Ascending aorta (tissue), 2 donors: ENCODE results near the gene DGCR2. TPM values are rescaled to one million over a fixed set of nuclear protein-coding genes. Genes with fewer than 3 reads are reported as not detected.

Experiments
- DNase-seq, 2 donors: peaks; one replicate each; pipeline ENCODE4 v3.0.0-alpha.2; 2019; ENCODE audit warnings: low spot score in 2 of 2
- H3K27ac ChIP-seq, 2 donors: fragments of 200-600 bp; sonication (generic); one replicate each; pipeline ENCODE4 v1.5.1; 2016 to 2017; ENCODE audit warnings: mild to moderate bottlenecking in 1 of 2
- H3K27me3 ChIP-seq: fragments of 200-600 bp; sonication (generic); one replicate; pipeline ENCODE4 v1.5.1; 2017
- H3K36me3 ChIP-seq, 2 donors: fragments of 200-600 bp; sonication (generic); one replicate each; pipeline ENCODE4 v1.5.1; 2016
- H3K4me1 ChIP-seq, 2 donors: fragments of 200-600 bp; sonication (generic); one replicate each; pipeline ENCODE4 v1.5.1; 2016 to 2017; ENCODE audit warnings: mild to moderate bottlenecking in 1 of 2
- H3K4me3 ChIP-seq, 2 donors: fragments of 200-600 bp; sonication (generic); one replicate each; pipeline ENCODE4 v1.5.1; 2016 to 2017; ENCODE audit warnings: mild to moderate bottlenecking in 1 of 2
- H3K9me3 ChIP-seq, 2 donors: fragments of 200-600 bp; sonication (generic); one replicate each; pipeline ENCODE4 v1.5.1; 2016
- intact Hi-C: fragments of 100-400 bp; cut with DNase I; formaldehyde crosslinking; loops from one replicate; pipeline ENCODE4 v1.15.1; 2023
- total RNA-seq: library from RNA; depleted of rRNA; stranded (reverse); fragments of >200 nt; gene quantifications from one replicate; pipeline ENCODE4 v1.1.0, GENCODE V29; 2016
- TF ChIP-seq, protein P1 (sequence below), 3 experiments: fragments of 200-600 bp in 2 of 3; fragments of 450-650 bp in 1 of 3; sonication (generic) in 2 of 3; IDR thresholded peaks; one replicate each; pipeline ENCODE4 v1.5.1; 2016 to 2019; ENCODE audit warnings: antibody characterized with exemption in 3 of 3, mild to moderate bottlenecking in 1 of 3, moderate library complexity in 1 of 3

Gene DGCR2
- total RNA-seq, 1 donor from 2014 or later = 34.7 TPM

DNA sequence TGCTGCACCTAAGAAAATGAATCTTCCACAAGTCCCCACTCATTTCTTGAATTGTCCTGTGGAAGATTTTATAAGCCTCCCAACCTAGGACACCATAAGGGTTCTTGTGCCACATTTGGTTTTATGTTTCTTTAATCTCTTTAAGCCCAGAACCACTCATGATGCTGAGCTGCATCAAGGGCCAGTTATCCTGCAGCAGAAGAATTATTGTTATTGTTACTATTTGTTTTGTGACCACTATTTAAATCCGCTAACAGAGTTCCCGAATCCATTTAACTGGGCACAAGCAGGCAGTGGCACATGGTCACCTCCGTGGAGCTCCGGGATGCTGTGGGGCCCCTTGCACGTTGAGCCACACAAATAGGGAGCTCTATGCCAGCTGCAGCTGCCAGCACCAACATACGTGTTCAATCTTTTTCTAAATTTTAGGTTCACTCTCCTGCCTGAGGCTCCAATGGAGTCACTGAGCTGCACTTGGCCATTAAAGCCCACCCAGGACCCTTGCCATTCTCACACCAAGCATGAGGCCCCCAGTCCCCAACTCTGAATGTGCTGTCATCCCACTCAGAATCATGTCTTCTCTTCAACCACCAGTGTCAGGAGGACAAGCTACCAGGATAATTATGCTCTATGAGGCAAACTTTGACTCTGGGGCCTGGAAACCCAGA is 60.6 kb downstream of the DGCR2 start:
- H3K27ac ChIP-seq = no peak overlapping the region
- no peaks in the 10 kb centered on the region for H3K9me3 ChIP-seq
- no peak overlapping the region for H3K4me3 ChIP-seq
- DNase-seq = no peak
- TF ChIP-seq, protein P1, sequence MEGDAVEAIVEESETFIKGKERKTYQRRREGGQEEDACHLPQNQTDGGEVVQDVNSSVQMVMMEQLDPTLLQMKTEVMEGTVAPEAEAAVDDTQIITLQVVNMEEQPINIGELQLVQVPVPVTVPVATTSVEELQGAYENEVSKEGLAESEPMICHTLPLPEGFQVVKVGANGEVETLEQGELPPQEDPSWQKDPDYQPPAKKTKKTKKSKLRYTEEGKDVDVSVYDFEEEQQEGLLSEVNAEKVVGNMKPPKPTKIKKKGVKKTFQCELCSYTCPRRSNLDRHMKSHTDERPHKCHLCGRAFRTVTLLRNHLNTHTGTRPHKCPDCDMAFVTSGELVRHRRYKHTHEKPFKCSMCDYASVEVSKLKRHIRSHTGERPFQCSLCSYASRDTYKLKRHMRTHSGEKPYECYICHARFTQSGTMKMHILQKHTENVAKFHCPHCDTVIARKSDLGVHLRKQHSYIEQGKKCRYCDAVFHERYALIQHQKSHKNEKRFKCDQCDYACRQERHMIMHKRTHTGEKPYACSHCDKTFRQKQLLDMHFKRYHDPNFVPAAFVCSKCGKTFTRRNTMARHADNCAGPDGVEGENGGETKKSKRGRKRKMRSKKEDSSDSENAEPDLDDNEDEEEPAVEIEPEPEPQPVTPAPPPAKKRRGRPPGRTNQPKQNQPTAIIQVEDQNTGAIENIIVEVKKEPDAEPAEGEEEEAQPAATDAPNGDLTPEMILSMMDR (IDR thresholded peaks at IDR 0.05) = no peak
- peaks cover 84 to 97% of the 10 kb centered on the region in 2 donors for H3K36me3 ChIP-seq
- H3K4me1 ChIP-seq = no peaks in the 10 kb centered on the region
- intact Hi-C loops = no loop called here
- H3K27me3 ChIP-seq = no peaks in the 10 kb centered on the region

DNA sequence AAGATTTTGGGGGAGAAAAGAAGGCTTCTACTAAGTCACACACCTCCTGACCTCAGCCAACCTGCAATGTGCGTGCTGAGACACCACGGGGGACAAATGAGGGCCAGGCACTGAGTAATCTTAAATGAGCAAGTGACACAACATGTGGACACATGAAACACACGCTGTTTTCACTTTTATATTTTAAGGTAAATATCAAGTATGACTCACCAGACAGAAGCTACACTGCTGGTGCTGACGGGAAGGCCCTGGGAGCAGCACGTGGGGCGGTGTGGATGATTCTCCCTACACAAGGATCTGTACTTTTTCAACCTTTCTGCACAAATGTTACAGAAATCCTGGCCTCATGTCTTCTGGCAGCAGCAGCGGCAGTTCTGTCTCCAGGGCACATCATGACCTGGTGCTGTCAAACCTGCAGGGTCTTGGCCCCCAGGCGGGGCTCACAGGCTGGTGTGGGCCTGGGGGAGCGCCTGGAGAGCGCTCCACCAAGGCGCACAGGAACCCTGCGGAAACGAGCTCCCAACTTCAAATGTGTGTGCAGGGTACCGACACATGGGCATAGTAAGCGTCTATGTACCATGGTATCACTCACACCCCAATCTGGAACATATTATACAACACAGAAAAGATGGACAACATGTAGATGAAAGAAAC is 61.7 kb downstream of the DGCR2 start:
- intact Hi-C loops = no loop called here
- TF ChIP-seq, protein P1 (IDR thresholded peaks at IDR 0.05) = no peak
- DNase-seq = no peak
- no peak overlapping the region for H3K4me3 ChIP-seq
- no peaks in the 10 kb centered on the region for H3K9me3 ChIP-seq
- H3K36me3 ChIP-seq = peaks cover 82 to 97% of the 10 kb centered on the region in 2 donors
- no peaks in the 10 kb centered on the region for H3K4me1 ChIP-seq
- no peaks in the 10 kb centered on the region for H3K27me3 ChIP-seq
- no peak overlapping the region for H3K27ac ChIP-seq

DNA sequence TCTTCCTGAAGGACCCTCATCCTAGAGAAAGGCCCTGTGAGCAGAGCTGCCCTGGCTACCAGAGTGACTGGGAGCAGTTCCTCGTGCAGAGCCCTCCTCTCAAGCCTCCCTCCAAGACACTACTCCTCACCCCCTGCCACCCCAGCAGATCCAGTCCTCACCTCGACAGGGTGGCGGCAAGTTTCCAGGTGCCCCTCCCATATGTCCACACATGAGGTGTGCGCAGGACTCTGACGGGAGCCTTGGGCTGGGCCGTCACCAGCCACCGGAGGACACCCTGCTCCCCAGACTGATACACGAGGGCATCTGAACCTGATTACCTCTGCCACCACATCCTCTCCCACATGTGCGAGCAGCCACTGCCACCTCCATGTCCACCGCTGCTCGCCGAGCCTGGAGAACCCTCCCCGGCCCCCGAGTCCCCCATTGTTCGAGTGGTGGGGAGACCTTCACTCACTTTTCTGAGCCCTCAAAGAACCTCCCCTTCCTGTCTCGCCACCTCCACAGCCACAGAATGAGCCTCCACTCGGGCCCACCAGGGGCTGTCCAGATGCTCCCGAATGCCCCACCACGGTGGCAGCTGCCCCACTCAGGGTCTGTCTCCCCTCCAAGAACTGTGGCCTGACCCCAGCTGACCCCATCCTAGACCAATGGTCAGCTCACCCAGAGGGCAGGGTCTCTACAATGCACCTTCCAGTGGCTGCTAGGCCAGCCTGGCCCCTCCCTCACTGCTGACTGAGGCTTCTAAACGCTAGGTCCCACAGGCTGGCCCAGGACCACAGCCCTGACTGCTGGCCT is 62.5 kb downstream of the DGCR2 start:
- intact Hi-C loops = no loop called here
- TF ChIP-seq, protein P1 (IDR thresholded peaks at IDR 0.05) = no peak
- H3K4me3 ChIP-seq = no peak overlapping the region
- H3K27ac ChIP-seq = no peak overlapping the region
- DNase-seq = no peak
- H3K36me3 ChIP-seq = peaks cover 75 to 90% of the 10 kb centered on the region in 2 donors
- H3K9me3 ChIP-seq = no peaks in the 10 kb centered on the region
- no peaks in the 10 kb centered on the region for H3K27me3 ChIP-seq
- H3K4me1 ChIP-seq = no peaks in the 10 kb centered on the region

DNA sequence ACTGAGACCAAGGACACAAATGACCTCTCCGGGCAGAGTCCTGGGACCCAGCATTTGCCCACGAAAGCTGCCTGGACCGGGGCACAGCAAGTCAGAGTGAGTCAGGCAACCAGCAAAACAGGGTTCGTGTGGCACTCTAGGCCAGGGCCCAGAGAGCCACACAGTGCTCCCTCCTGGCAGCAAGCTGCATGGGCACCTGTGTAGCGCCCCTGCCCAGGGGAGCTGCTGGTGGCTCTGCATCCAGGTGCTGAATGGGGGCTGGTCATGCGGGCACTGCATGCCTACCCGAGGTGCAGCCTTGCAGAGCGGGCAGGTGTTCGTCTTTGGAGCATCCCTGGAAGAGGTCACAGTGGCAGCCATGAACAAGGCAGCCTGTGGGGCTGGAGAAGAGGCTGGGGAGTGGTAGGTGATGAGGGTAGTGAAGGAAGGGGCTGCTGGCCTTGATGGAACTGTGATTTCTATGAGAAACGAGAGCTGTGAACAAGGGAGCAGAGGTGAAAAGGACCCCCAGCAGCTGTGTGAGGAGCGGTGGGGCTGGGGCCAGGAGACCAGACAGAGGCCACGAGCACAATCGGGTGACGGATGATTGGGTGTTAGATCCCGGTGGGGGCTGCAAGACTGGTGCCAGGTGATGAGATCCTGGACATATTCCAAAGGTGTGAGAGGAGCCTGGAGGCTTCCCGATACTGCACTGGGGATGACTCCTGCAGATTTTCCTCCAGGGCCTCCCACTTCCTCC is 63.3 kb downstream of the DGCR2 start:
- H3K9me3 ChIP-seq = no peaks in the 10 kb centered on the region

DNA sequence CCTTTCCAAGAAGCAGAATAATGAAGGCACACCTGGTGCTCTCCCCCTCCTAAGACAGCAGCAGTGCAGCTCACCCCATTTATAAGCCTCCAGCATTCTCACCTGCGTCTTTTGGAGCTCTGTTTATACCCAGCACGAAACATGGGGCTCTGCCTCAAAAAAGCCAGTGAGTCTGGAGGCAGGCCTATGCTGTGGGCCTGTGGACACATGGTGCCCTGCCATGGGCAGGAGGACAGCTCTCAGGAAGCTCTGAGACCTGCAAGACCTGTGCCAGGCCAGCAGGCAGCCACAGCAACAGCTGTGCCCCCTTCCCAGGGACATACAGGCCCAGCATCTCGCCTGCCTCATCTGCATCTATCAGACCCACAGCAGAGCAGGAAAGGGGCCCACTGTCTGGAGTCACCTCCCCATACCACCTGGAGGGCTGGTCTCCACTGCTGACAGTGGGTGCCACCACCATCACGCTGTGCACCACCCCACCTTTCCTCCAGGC is 64.2 kb downstream of the DGCR2 start:
- TF ChIP-seq, protein P1 (IDR thresholded peaks at IDR 0.05) = no peak
- H3K27me3 ChIP-seq = no peaks in the 10 kb centered on the region
- no peak overlapping the region for H3K27ac ChIP-seq
- DNase-seq = no peak
- H3K4me1 ChIP-seq = no peaks in the 10 kb centered on the region
- intact Hi-C loops = no loop called here
- no peak overlapping the region for H3K4me3 ChIP-seq
- H3K36me3 ChIP-seq = peaks cover 61 to 78% of the 10 kb centered on the region in 2 donors
- H3K9me3 ChIP-seq = no peaks in the 10 kb centered on the region

More for the DNA sequence above, 63.3 kb downstream of the DGCR2 start:
- no peak overlapping the region for H3K4me3 ChIP-seq
- H3K27me3 ChIP-seq = no peaks in the 10 kb centered on the region
- intact Hi-C loops = no loop called here
- DNase-seq = no peak
- TF ChIP-seq, protein P1 (IDR thresholded peaks at IDR 0.05) = no peak
- no peak overlapping the region for H3K27ac ChIP-seq
- peaks cover 67 to 82% of the 10 kb centered on the region in 2 donors for H3K36me3 ChIP-seq
- H3K4me1 ChIP-seq = no peaks in the 10 kb centered on the region
